WERI-Rb-1 (cell line): Measurements from ENCODE around the gene GLI2.

Source experiments
- DNase-seq: peaks from one replicate; pipeline ENCODE4 v3.0.0-alpha.2; 2020
- H3K27ac ChIP-seq: fragments of 250-450 bp; sonication (Bioruptor Pico); 2 replicates; pipeline ENCODE4 v1.5.1; 2020; ENCODE audit warnings: mild to moderate bottlenecking, moderate library complexity
- H3K27me3 ChIP-seq: fragments of 250-450 bp; sonication (Bioruptor Pico); 2 replicates; pipeline ENCODE4 v1.5.1; 2021; ENCODE audit warnings: mild to moderate bottlenecking, low read depth, moderate library complexity; ENCODE audit not compliant: insufficient read depth, severe bottlenecking
- H3K36me3 ChIP-seq: fragments of 250-450 bp; sonication (Bioruptor Pico); 2 replicates; pipeline ENCODE4 v1.5.1; 2020; ENCODE audit warnings: mild to moderate bottlenecking, moderate library complexity
- H3K4me3 ChIP-seq: 2 replicates; pipeline ENCODE4 v1.5.1; 2011; ENCODE audit warnings: low read depth, mild to moderate bottlenecking, control low read depth, low read length
- H3K9me3 ChIP-seq: fragments of 250-450 bp; sonication (Bioruptor Pico); 2 replicates; pipeline ENCODE4 v1.5.1; 2021; ENCODE audit warnings: mild to moderate bottlenecking, moderate library complexity; ENCODE audit not compliant: severe bottlenecking
- TF ChIP-seq, protein P1 (sequence below): IDR thresholded peaks from 2 replicates; pipeline ENCODE4 v1.5.1; 2011; ENCODE audit warnings: low read depth, mild to moderate bottlenecking, control low read depth, inconsistent platforms, low read length

The GLI2 gene

DNA sequence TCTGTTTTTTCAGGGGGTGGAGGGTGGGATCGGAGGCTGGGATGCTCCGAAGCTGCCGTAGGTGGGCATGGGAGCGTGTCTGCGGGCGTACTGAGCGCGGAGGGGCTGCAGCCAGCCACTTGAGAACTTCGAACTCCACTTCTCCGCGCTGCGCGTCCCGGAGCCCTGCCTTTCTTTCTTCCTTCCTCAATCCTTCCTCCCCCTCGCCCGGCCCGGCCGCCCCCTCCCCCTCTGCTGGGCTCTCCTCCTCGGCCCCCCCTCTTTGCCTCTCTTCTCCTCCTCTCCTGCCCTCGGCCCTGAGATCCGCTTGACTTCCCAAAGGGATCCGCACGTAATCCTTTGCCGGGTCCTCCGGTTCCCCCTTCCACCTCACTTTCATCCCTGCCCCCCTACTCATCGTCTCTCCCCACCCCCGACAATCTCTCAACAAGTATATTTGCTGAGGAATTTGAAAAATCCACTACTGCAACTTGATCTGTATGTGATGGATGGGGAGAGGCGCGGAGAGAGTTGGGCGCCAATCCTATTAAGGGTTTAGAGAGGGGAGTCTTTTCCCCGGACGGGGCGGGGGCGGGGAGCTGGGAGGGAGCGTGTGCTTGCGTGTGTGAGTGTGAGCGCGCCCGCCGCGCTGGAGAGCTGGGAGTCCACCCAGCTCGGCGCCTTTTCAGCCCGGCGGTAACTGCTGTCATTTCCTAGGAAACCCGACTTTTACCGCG lies 1.1 kb downstream of the GLI2 start:
- Histone ChIP-seq H3K27ac (no peak overlapping the region), H3K36me3 (no peaks in the 10 kb centered on the region), H3K9me3 (no peaks in the 10 kb centered on the region), H3K4me3 (peak overlapping the region; percentile 42), H3K27me3 (peaks cover 77% of the 10 kb centered on the region)
- TF ChIP-seq, protein P1, sequence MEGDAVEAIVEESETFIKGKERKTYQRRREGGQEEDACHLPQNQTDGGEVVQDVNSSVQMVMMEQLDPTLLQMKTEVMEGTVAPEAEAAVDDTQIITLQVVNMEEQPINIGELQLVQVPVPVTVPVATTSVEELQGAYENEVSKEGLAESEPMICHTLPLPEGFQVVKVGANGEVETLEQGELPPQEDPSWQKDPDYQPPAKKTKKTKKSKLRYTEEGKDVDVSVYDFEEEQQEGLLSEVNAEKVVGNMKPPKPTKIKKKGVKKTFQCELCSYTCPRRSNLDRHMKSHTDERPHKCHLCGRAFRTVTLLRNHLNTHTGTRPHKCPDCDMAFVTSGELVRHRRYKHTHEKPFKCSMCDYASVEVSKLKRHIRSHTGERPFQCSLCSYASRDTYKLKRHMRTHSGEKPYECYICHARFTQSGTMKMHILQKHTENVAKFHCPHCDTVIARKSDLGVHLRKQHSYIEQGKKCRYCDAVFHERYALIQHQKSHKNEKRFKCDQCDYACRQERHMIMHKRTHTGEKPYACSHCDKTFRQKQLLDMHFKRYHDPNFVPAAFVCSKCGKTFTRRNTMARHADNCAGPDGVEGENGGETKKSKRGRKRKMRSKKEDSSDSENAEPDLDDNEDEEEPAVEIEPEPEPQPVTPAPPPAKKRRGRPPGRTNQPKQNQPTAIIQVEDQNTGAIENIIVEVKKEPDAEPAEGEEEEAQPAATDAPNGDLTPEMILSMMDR, result no peak
- peak; percentile 71 for DNase-seq

DNA sequence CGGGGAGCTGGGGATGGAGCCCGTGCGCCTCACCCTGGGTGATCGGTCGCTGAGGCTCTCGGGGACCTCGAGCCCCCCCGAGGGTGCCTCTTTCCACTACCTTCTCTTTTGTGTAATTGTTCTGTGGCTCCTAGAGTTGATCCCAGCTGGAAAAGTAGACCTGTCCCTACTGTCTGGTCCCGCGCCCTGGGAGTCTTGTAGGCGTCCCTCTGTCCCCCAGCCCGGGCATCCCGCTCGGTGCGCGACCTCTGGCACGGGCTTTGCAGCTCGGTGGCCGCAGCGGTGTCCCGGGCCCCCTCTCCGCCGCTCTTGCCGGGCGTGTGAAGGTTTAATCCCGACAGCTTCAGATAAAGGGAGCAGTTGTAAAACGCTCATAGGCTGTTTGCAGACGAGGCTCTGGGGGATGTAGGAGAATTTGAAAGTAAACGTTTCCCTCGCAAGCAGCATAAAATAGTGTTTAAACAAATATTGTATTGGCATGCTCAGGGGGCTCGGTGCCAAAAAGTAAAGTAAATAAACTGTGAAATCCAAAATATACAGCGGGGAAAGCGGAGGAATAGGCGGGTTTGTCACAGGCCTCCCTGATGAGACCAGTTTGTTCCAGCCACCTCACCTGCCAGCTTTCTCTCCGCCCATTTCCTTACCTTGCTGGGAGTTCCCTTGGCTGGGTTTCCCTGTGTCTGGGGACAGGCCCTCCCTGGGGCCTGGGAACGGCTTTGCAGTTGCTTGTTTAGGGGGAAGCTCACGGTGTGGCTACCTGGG lies 1.9 kb downstream of the GLI2 start:
- no peak for DNase-seq
- TF ChIP-seq, protein P1, result no peak
- no peak overlapping the region for H3K27ac ChIP-seq
- H3K4me3 ChIP-seq, result peak overlapping the region; percentile 42
- no peaks in the 10 kb centered on the region for H3K36me3 ChIP-seq
- H3K27me3 ChIP-seq, result peaks cover 83% of the 10 kb centered on the region
- H3K9me3 ChIP-seq, result no peaks in the 10 kb centered on the region

DNA sequence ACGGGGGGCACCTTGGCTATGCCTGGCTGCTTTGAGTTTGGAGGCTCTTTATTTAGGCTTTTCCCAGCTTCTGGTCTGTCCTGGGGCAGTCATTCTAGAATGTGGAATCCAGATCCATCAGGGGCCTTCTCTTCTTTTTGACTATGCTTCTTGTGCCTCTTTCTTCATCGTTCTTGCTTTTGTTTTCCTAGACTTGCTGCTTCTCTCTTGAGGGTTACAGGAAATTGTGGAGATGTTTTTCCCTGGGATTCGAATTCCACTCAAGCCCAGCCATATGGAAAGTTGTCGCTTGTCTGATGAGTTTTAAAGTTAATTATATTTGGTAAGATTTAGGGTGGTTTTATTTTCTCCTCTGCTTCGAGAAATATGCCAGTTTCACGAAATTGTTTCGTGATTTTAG lies 2.4 kb downstream of the GLI2 start:
- peaks cover 86% of the 10 kb centered on the region for H3K27me3 ChIP-seq
- H3K36me3 ChIP-seq, result no peaks in the 10 kb centered on the region
- H3K9me3 ChIP-seq, result no peaks in the 10 kb centered on the region
- H3K27ac ChIP-seq, result no peak overlapping the region
- H3K4me3 ChIP-seq, result no peak overlapping the region
- TF ChIP-seq, protein P1, result no peak
- DNase-seq, result no peak

DNA sequence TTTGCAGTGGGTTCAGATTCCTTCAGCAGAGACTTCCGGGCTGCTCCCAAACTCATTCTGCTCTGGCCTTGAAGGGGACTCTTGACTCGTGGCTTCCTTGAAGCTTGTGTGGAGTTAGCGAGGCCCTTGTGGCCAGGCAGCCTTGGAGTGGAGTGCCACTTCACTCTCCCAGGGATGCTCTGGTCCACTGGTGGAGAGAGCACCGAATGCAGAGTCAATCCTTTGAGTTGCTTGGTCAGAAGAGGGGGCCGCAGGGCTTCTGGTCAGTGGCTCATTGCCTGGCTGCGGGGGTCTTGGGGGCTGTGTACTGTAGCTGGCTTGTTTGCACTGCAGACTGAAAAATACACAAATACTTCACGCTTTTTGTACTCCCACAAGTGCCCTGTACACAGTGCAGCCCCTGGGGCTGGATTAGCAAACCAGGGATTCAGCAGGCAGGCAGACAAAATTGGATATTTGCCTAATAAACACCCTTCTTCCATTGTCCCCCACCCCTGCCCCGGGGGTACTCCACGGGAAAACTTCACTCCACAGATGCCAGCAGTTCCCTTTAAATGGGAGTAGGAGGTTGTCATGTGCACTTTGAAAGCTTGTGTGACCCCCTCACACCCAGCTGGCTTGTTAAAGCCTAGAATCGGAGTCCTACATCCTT lies 3.2 kb downstream of the GLI2 start:
- Histone ChIP-seq H3K27me3 (peaks cover 89% of the 10 kb centered on the region), H3K36me3 (no peaks in the 10 kb centered on the region), H3K4me3 (no peak overlapping the region), H3K27ac (no peak overlapping the region), H3K9me3 (no peaks in the 10 kb centered on the region)
- TF ChIP-seq, protein P1, result no peak
- DNase-seq, result no peak

DNA sequence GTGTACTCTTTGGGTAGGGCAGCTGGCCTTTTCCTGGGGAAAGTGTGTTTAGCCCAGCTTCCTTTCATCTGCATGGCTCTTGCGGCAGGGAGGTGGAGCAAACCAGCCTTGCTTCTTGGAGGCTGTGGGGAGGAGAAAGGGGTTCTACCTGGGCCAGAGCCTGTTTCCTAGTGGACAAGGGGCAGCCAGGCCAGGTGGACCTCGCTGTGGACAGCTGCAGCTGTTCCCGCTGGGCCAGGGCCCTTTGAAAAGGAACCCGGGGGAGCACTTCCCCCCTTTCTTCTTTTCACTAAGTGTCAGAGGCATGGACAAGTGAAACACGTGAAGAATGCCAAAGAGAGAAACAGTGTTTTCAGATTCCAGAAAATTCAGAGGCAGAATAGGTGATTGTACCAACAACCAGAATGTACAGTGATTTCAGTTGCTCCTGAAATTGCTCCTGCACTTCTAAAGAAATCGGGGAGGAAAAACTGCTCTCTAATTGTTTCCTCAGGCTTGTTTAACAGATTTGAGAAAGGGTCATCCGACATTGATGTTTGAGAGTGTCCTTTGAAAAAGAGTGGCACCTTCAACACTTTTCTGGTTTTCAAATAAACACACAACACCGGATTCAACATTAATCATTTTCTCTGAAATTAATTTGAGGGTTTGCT lies 3.9 kb downstream of the GLI2 start:
- Histone ChIP-seq H3K9me3 (no peaks in the 10 kb centered on the region), H3K27ac (no peak overlapping the region), H3K4me3 (no peak overlapping the region), H3K27me3 (peaks cover 83% of the 10 kb centered on the region), H3K36me3 (no peaks in the 10 kb centered on the region)
- DNase-seq, result no peak
- TF ChIP-seq, protein P1, result no peak
